CMK (cell line): ENCODE measurements around the gene DLG2.

ENCODE experiments used
- DNase-seq: peaks from one replicate; pipeline ENCODE4 v3.0.0-alpha.2; 2010; ENCODE audit warnings: low read depth

DLG2 gene

DNA sequence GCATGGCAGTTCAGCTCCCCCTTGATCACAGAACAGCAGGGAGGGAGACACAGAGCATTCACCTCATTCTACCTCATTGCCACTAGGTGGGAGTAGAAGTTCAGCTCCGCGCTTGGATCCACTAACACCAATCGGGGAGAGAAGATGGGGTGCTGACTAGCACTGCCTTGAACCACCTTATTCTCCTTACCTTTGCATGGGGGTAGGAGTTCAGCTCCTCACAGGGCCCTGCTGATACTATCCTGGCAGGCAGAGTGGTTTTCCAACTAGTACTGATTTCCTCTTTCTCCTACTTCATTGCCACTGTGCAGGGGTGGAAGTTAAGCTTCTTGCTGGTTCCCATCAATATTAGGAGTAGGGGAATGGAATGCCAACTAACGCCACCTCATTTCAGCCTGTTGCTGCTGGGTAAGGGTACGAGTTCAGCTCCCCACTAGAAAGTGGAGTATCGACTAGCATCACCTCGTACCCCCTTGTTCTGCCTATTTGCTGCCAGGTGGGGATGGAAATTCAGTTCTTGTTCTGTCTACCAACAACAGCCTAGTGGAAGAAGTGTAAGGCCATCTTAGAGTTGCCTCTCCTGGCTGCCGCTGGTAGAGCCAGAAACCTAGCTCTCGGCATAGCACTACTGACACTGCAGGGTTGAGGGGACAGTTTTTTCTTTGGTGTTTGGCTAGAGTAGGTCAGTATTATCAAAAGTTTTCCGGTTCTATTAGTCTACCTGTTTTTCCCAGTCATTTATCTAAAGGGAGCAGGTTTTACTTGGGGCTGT, 1790.1 kb downstream of the DLG2 start:
- DNase-seq, result no peak

GRCh38 chr11:83836065-83836464, 1791.1 kb downstream of the DLG2 start:
- no peak for DNase-seq

DNA sequence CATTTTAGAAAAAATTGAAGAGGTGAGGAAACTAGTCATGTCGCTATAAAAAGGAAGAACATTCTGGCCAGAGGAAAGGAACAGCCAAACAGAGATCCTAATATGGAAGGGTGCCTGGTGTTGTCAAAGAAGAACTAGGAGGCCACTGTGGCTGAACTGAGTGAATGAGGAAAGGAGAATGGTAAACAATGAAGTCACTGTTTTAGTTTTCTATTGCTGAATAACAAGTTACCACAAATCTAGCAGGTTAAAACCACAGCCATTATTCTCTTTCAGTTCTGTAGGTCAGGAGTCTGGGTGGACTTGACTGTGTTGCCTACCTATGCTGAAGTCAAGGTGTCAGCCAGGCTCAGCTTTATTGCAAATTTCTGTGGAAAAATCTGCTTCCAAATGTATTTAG, 1791.7 kb downstream of the DLG2 start:
- DNase-seq, result no peak

- no peak for DNase-seq
Measured at GRCh38 chr11:83831929-83832328, 1795.2 kb downstream of the DLG2 start.

- no peak for DNase-seq
Measured at GRCh38 chr11:83827940-83828554, 1799.1 kb downstream of the DLG2 start.

- no peak for DNase-seq
Measured at GRCh38 chr11:83827520-83827919, 1799.6 kb downstream of the DLG2 start.

DNA sequence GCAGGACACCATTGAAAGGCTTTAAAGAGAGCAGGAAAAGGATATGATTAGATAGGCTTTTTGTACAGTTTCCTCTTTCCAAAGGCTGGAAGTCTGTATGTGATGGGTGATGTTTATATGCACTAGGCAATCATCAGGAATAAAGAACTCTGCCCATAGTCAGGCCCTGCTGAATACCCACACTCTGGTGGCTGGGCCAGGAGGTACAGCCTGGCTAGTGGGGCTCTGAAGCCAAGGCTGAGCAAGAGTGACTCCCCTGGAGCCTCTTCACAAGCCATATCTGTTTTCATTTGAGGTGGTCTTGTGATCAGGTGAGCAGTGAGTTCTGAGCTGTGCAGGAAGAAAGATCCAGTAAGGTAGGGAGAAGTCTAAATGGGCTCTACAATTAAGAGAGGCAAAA, 1801.1 kb downstream of the DLG2 start:
- DNase-seq, result no peak

- no peak for DNase-seq
Measured at GRCh38 chr11:83823461-83824025, 1803.6 kb downstream of the DLG2 start.

- no peak for DNase-seq
Measured at GRCh38 chr11:83819931-83820549, 1807.1 kb downstream of the DLG2 start.

- no peak for DNase-seq
Measured at GRCh38 chr11:83818349-83818748, 1808.8 kb downstream of the DLG2 start.

DNA sequence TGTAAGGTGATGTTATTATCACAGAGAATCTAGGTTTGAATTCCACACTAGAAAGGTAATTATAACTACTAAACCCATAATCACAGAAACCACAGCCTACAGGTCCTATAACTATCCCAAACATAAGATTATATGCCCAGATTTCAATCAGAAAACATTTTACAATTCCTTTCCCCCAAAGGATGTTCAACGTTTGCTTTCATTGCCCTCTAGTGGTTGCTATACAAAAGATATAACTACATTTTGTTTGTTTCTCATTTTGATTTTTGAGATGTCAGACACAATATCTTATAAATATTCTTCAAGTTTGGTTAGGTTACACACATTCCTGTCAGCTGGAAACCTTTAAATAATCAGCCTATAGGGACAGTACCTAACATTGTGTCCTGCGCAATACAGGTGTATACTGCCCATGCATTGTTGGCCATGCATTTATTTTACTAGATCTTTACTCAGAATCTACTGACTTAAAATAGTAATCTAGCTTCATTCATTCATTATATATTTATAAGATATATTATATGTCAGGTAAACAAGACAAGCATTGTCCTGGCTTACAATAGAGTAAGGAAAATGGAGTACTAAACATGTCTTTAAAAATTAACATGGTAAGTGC, 1810.5 kb downstream of the DLG2 start:
- DNase-seq, result no peak

- DNase-seq, result no peak
Measured at GRCh38 chr11:83815736-83816135, 1811.4 kb downstream of the DLG2 start.

DNA sequence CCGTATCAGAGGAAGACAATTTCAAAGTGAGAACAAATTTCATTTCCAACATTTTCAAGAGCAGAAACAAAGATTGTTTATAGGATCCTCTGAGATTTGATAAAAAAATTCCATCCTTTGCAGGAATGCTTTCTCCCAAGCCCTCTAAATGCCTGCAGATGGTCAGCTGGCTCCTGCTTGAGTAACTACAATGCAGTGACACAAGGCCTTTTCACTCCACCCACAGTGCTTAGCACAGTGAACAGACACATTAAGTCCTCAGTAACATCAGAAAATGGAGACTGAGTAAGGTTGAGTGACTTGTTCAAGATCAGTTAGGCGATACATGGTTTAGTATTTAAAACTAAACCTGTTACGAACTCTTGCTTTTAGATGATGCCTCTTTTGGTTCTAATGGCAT, 1813.8 kb downstream of the DLG2 start:
- DNase-seq, result no peak

DNA sequence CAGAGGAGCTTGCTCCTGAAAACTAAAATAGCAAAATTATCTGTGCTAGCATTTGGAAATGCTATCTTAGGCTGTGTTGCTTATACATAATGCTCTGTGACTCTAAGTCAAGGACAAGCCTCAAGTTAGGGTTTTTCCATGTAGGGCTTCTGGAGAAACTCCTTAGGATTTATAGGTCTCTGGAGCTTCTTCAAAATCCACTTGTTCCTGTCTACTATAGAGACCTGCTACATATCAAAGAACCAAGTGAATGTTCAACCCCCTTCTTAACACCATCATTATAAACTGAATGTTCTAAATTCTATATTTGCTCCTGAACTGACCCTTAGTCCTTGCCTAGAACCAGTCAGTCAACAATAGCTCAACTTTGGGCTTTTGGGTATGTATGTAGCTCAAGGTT, 1817.9 kb downstream of the DLG2 start:
- DNase-seq, result no peak

DNA sequence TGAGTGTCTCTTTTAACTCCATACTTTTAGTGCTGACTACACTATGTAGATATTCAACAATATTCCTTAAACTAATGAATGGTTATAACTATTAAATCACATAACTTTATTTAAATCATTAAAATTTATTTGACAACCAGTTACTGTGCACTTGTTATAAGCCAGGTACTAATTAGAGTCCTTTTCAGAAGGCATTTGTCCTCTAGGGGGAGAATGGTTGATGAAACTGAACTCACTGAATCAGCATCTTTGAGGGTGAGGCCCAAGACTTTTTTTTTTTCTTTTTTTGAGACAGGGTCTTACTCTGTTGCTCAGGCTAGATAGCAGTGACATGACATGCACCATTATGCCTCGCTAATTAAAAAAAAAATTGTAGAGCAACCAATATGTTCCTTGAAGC, 1825.3 kb downstream of the DLG2 start:
- no peak for DNase-seq

- DNase-seq, result no peak
Measured at GRCh38 chr11:83793310-83793709, 1833.8 kb downstream of the DLG2 start.

GRCh38 chr11:83791557-83791956, 1835.6 kb downstream of the DLG2 start:
- no peak for DNase-seq

DNA sequence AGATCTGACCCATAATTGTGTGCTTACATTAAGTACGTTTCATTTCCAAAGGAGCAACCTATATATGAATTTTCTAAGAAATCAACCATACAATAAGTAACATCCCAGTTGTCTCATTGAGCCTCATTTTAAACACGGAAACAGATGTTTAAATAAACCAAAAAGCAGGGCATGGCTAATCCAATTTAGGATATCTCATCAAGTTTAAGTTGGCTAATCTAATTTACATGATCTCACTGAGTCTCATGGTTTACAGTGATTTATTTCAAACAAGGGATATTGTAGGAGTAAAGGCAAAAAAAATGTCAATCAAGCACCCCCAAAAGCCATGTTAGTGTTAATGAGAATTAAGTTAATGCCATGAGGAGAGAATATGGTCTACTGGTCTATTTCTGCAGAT, 1841.2 kb downstream of the DLG2 start:
- DNase-seq, result no peak

DNA sequence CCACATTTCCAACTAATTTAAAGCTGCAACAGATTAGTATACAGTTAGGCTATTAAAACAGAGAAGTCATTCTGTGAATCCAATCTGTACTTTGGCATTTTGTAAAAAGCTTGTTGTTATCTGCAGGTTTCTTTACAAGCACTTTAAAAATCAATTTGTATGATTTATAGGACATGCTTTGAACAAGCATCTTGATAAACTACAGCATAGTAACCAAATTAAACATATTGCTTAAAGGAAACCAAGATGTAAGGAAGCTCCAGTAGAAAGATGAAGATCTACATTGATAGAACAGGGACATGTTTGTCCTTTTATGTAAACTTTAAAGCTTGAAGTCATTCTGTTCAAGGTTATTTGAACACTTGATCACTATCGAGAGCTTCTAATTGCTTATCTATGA, 1842.7 kb downstream of the DLG2 start:
- no peak for DNase-seq

GRCh38 chr11:83782329-83782728, 1844.8 kb downstream of the DLG2 start:
- no peak for DNase-seq

- no peak for DNase-seq
Measured at GRCh38 chr11:83779876-83780275, 1847.3 kb downstream of the DLG2 start.

DNA sequence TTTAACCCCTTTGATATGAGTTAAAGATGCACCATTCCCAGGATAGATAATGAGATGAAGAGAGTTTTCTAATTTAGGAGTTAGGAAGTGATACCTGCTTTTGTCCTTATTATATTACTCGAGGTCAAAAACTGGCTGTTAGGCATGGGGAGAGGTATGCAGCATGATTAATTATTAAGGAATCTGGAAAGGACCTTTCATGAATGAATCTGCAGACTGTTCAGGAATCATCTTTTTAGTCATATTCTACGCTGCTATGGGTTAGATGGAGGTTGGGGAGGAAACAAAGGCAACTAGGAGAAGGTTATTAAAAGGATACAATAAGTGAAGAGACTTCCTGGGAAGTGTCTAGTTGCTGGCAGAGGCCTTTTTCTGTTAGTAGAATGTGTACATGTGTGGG, 1848.5 kb downstream of the DLG2 start:
- DNase-seq, result no peak
